ENCODE measurements around the gene ACAT1.
"Not testable (repeated sequence)": the region's sequence is repeated elsewhere in the genome, so short reads cannot be mapped to it uniquely, and the experiment has no call there.

Gene ACAT1

GRCh38 chr11:108121274-108122155 is at the start of gene ACAT1:
TSS of gene ACAT1 (plus strand) at chr11:108121567. CDS start at chr11:108121607, 40 bp downstream.
- peak; percentile 93 for DNase-seq (ENCODE audit: low spot score)

DNA sequence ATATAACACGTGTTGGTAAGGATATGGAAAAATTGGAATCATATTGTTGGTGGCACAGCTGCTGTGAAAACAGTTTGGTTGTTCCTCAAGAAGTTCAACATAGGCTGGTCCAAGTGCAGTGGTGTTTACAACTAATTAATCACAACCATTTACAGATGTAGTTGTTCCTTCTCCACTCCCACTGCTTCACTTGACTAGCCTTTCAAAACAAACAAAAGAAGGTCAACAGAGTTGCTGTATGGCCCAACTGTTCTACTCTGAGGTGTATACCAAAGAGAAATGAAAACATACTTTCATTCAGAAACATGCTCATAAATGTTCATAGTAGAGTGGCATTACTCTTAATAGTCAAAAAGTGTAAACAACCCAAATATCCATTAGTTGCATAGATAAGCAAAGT is 36.6 kb upstream of the ACAT1 start:
- DNase-seq (ENCODE audit: low spot score), result no peak

DNA sequence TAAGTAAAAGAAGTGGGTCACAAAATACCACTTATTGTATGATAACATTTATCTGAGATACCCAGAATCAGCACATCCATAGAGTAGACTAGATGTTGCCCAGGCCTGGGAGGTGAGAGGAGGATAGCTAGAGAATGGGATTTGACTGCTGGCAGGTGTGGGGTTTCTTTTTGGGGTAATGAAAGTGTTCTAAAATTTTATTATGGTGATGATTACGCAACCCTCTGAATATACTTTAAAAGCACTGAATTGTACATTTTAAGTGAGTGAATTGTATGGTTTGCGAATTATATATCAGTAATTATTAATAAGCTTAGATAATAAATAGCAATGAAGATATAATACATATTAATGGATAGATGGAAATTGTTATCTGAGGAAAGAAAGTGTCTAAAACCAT is 35.7 kb upstream of the ACAT1 start:
- no peak for DNase-seq (ENCODE audit: low spot score)

DNA sequence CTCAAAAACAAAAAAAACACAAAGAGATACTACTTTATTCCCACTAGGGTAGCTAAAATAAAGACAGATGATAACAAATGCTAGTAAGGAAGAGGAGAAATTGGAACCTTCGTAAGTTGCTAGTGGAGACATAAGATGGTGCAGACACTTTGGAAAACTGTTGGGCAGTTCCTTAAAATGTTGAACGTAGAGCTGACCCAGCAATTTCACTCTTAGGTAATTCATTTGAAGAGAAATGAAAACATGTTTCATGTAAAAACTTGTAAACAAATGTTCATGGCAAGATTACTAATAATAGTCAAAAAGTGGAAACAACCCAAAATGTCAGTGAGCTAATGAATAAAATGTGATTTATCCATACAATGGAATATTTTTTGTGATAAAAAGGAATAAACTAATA is 29.2 kb upstream of the ACAT1 start:
- no peak for DNase-seq (ENCODE audit: low spot score)

GRCh38 chr11:108093128-108093904 is 28.1 kb upstream of the ACAT1 start:
- no peak for DNase-seq (ENCODE audit: low spot score)

- DNase-seq (ENCODE audit: low spot score), result no peak
These were observed 24.2 kb upstream of the ACAT1 start for GRCh38 chr11:108097179-108097578.

- no peak for DNase-seq (ENCODE audit: low spot score)
These were observed 20.1 kb upstream of the ACAT1 start for GRCh38 chr11:108101090-108101775.

DNA sequence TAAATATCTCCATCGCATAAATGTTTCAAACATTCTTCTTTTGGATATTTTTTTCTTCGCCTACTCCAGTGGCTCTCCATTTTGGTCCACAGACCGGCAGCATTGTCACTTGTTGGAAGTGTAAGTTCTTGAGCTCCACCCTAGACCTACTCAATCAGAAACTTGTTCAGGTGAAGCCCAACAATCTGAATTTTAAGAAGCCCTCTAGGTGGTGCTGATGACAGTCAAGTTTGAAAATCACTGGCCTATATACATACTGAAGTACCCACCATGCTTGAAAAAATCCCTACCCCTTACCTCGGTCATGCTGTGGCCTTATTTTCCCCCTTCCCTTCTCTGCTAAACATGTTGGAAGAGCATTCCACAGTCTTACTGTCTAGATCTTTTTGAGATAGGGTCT is 10.2 kb upstream of the ACAT1 start:
- DNase-seq (ENCODE audit: low spot score), result no peak

- DNase-seq (ENCODE audit: low spot score), result no peak
These were observed 9.3 kb upstream of the ACAT1 start for GRCh38 chr11:108112057-108112456.

DNA sequence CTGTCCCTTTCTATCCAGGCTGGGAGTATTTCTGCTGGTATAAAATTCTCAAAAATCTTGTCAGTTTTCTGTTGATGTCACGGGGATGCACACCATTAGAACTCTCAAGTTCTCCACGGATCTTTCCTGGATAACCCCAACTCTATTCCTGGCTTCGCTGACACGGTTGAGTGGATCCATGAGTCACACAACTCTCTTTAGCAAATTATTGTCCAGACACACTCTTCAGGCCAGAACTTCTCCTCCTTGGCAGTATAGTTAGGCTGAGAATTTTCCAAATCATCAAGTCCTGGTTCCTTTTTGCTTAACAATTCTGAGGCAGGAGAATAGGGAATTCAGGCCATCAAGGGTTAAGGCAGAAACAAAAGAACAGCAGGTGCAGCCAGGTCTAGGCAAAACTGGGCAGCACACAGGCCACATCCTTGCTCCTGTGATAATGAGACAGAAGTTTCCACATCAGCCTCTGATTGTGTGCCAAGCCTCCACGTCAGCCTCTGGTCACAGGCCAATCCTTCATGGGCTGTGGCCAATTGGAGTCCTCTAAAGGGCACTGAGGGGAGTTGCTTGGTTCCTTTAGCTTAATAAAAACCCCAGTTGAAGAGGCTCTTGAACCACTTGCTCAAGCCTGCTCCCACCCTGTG is 5.7 kb upstream of the ACAT1 start:
- peak; percentile 81 for DNase-seq (ENCODE audit: low spot score)

- DNase-seq (ENCODE audit: low spot score), result no peak
These were observed 3.5 kb upstream of the ACAT1 start for GRCh38 chr11:108117746-108118371.

GRCh38 chr11:108120936-108121273 is 462 bp upstream of the ACAT1 start:
- DNase-seq (ENCODE audit: low spot score), result not testable (repeated sequence)

DNA sequence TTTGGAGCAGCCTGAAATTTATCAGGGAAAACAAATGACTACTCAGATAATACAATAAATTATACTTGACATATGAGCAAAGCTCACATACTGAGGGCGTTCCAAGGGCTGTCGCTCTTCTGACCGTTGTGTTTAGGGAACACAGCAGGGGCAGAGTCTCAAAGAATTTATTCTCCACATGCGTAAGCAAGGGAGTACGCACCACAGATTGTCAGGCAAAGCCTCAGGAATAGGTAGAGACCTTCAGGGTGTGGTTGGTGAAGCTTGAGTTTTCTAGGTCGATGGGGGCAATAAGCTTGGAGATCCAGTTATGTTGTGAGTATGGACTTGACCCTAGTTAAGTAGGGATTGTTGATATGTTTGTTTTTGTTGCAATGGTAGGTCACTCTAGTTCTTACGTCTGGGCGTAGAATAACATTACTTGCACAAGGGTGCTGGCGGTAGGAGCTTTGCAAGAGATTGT is 830 bp downstream of the ACAT1 start:
- DNase-seq (ENCODE audit: low spot score), result no peak

- no peak for DNase-seq (ENCODE audit: low spot score)
These were observed 3.7 kb downstream of the ACAT1 start for GRCh38 chr11:108125096-108125495.

- DNase-seq (ENCODE audit: low spot score), result no peak
These were observed 7.4 kb downstream of the ACAT1 start for GRCh38 chr11:108128772-108129171.

GRCh38 chr11:108131993-108132392 is 10.6 kb downstream of the ACAT1 start:
- DNase-seq (ENCODE audit: low spot score), result no peak

DNA sequence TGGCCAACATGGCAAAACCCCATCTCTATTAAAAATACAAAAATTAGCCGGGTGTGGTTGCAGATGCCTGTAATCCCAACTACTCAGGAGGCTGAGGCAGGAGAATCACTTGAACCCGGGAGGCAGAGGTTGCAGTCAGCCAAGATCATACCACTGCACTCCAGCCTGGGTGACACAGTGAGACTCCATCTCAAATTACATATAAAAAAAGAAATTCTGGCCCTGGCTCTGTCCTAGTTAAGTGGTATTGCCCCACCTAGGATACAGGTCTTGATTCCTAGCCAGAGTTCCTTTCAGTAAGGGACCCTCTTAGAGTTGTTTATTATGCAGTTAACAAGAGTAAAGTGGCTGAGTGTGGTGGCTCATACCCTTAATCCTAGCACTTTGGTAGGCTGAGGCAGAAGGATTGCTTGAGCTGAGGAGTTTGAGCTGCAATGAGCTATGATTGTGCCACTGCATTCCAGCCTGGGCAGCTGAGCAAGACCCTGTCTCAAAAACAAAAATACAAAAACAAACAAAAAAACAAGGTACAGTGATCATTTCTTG is 11.7 kb downstream of the ACAT1 start:
- not testable (repeated sequence) for DNase-seq (ENCODE audit: low spot score)

DNA sequence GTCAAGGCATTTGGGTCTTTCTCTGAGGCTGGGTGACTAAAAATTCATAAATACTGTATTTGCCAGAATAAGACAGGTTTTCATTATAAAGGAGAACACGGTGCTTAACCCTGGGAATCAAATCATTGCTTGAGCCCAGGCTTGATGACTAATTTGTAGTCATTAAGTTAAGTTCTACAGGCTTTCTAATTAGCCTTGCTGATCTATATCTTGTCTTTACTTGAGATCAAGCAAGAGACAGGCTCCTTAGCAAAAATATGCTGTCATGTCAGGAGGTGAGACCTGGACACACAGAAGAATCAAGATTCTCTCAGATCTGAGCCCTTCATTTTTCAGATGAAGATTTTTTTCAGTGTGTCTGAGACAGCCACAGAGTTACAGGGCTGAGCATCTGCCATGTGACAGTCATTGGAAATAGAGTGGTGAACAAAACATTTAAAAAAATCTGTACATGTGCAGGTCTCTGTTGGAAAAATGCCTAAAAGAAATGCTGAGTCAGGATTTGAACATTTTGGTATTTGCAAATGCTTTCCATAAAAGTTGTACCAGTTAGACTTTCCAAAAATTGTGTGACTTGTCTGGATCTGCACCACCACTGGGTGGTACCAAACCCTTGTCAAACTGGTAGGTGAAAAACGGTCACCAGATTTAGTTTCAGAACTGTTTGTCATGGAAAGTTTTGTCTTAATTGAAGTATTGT is 14.6 kb downstream of the ACAT1 start:
- no peak for DNase-seq (ENCODE audit: low spot score)

GRCh38 chr11:108137212-108137611 is 15.8 kb downstream of the ACAT1 start:
- no peak for DNase-seq (ENCODE audit: low spot score)

GRCh38 chr11:108142304-108142703 is 20.9 kb downstream of the ACAT1 start:
- no peak for DNase-seq (ENCODE audit: low spot score)

GRCh38 chr11:108144615-108145014 is 23.2 kb downstream of the ACAT1 start:
- no peak for DNase-seq (ENCODE audit: low spot score)
